Activated naive CD4-positive, alpha-beta T cell treated with anti-CD3 and anti-CD28 coated beads, Interleukin-2, amount 10 ng/mL, durations not matched to agents 7 days and 5 days (primary cell): ENCODE measurements around the gene NRL.

Experiments
- CTCF ChIA-PET: fragments of 350-600 bp; sonication (Branson Sonifier 250); formaldehyde crosslinking; loops from one replicate; lab custom pipeline; 2021; ENCODE audit warnings: antibody characterized with exemption; lab: Charles Lee
- DNase-seq: peaks from one replicate; pipeline ENCODE4 v3.0.0-alpha.2; 2020
- H3K27ac Mint-ChIP-seq: one replicate; pipeline ENCODE4 v1.8.0; 2021; ENCODE audit warnings: mild to moderate bottlenecking, moderate library complexity, mixed read lengths
- H3K27me3 Mint-ChIP-seq: one replicate; pipeline ENCODE4 v1.8.0; 2021; ENCODE audit warnings: mild to moderate bottlenecking, mixed read lengths
- H3K36me3 Mint-ChIP-seq: one replicate; pipeline ENCODE4 v1.8.0; 2021; ENCODE audit warnings: mixed read lengths
- H3K4me1 Mint-ChIP-seq: one replicate; pipeline ENCODE4 v1.8.0; 2021; ENCODE audit warnings: mixed read lengths
- H3K4me3 Mint-ChIP-seq: one replicate; pipeline ENCODE4 v1.8.0; 2021; ENCODE audit warnings: mild to moderate bottlenecking, moderate library complexity, mixed read lengths
- H3K9me3 Mint-ChIP-seq: one replicate; pipeline ENCODE4 v1.8.0; 2021; ENCODE audit warnings: mixed read lengths

NRL gene

GRCh38 chr14:24072881-24073877 lies 41.6 kb downstream of the NRL start:
- CTCF ChIA-PET, result interaction anchor here (1.0 to 12.4 kb wide), 6 partner anchors 9 to 20 kb away, joined by 3 to 107 read pairs (median 4); partner anchors contain the start of gene PCK2

DNA sequence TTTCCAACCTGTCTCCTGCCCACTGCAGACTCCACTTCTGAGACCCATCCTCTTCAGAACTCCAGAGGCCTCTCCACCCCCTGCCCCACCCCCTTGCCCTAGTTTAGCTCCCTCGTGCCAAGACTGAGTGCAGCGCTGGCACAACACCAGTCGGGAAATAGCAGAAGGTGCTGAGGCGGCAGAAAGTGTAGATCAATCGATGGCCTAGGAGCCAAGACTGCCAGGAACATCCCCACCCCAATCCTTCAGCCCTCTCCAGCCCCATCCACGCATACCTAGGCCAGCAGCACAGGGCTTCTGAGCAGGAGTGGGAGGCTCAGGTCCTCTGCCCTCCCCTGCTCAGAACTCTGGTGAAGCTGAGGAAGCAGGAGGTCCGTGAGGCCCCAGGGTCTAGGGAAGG lies 42.3 kb downstream of the NRL start:
- H3K27ac Mint-ChIP-seq, result no peak overlapping the region
- no peaks in the 10 kb centered on the region for H3K9me3 Mint-ChIP-seq
- H3K4me1 Mint-ChIP-seq, result peaks cover 25% of the 10 kb centered on the region
- H3K4me3 Mint-ChIP-seq, result no peak overlapping the region
- DNase-seq, result no peak
- CTCF ChIA-PET, result interaction anchor here (1.0 to 12.4 kb wide), 4 partner anchors 11 to 20 kb away, joined by 3 to 107 read pairs (median 4); partner anchors contain the start of gene PCK2
- no peaks in the 10 kb centered on the region for H3K36me3 Mint-ChIP-seq
- H3K27me3 Mint-ChIP-seq, result peaks cover 39% of the 10 kb centered on the region

More at GRCh38 chr14:24072881-24073877, 41.6 kb downstream of the NRL start:
- Mint-ChIP-seq H3K36me3 (no peaks in the 10 kb centered on the region), H3K27me3 (peaks cover 34% of the 10 kb centered on the region), H3K4me1 (peaks cover 26% of the 10 kb centered on the region), H3K9me3 (no peaks in the 10 kb centered on the region), H3K27ac (no peak overlapping the region), H3K4me3 (no peak overlapping the region)
- DNase-seq, result no peak

GRCh38 chr14:24071836-24072430 lies 42.8 kb downstream of the NRL start:
- CTCF ChIA-PET, result interaction anchor here (1.0 to 12.4 kb wide), 2 partner anchors 11 to 21 kb away, joined by 4 to 107 read pairs; partner anchors contain the start of gene PCK2
- H3K4me3 Mint-ChIP-seq, result no peak overlapping the region
- peaks cover 23% of the 10 kb centered on the region for H3K4me1 Mint-ChIP-seq
- DNase-seq, result no peak
- no peaks in the 10 kb centered on the region for H3K9me3 Mint-ChIP-seq
- no peaks in the 10 kb centered on the region for H3K36me3 Mint-ChIP-seq
- H3K27me3 Mint-ChIP-seq, result peaks cover 40% of the 10 kb centered on the region
- H3K27ac Mint-ChIP-seq, result no peak overlapping the region

- Mint-ChIP-seq H3K27me3 (peaks cover 47% of the 10 kb centered on the region), H3K27ac (no peak within 1 kb of the TSS), H3K9me3 (no peaks in the 10 kb centered on the region), H3K36me3 (no peaks in the 10 kb centered on the region), H3K4me1 (peaks cover 17% of the 10 kb centered on the region), H3K4me3 (no peak within 1 kb of the TSS)
- no peak for DNase-seq
- CTCF ChIA-PET, result interaction anchor here (1.1 to 12.4 kb wide), 2 partner anchors 13 to 22 kb away, joined by 4 to 107 read pairs; partner anchors contain the start of gene PCK2
Measured at GRCh38 chr14:24071144-24071697, 43.5 kb downstream of the NRL start, which contains the start of gene CPNE6. Gene CPNE6 (plus strand): TSS chr14:24071562. CDS start chr14:24072937, 1,375 bp downstream.

DNA sequence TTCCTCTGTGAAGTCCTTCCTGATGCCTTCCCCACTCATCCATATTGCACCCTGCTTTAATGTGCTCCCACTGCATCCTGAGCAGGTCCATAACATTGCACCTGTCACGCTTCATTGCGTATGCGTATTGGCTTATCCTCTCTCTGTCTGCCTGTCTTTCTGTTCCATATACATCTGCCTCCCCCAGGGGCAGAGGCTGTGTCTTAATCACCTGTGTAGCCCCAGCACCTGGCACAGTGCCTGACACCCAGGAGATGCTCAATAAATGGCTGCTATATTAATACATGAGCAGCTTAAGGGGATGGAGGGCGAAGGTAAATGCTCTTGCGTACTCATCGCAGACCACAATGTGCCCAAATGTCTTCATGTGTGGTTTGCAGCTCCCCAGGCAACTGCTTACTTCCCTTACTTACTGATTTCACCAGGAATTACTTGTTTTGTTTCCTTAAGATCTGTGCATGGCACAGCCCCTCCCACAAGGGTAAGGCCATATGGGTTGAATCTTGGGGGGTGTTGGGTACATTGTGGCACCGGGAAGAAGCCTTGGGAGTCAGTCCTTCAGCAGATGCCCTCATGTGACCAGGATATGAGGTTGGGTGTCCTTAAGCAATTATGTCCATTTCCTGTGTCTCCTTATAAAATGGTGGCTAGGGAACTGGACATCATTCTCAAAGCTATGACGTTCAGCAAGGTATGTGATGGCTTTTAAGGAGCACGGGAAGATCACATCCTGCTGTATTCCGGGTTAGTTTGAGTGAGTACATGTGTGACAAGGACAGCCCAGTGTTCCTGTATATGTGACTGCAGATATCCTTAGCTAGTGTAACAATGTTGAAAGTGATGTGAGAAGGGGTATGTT lies 44.2 kb downstream of the NRL start:
- CTCF ChIA-PET, result interaction anchor here (1.0 to 2.6 kb wide), 4 partner anchors 10 to 38 kb away, joined by 4 to 11 read pairs (median 7); no protein-coding TSS in a partner anchor
- no peaks in the 10 kb centered on the region for H3K36me3 Mint-ChIP-seq

GRCh38 chr14:24069411-24069735 lies 45.4 kb downstream of the NRL start:
- no peaks in the 10 kb centered on the region for H3K36me3 Mint-ChIP-seq
- no peaks in the 10 kb centered on the region for H3K4me1 Mint-ChIP-seq
- no peak for DNase-seq
- H3K27ac Mint-ChIP-seq, result no peak overlapping the region
- H3K4me3 Mint-ChIP-seq, result no peak overlapping the region
- CTCF ChIA-PET, result interaction anchor here (2.0 to 3.4 kb wide), 3 partner anchors 11 to 39 kb away, joined by 8 to 15 read pairs (median 11); no protein-coding TSS in a partner anchor
- H3K9me3 Mint-ChIP-seq, result no peaks in the 10 kb centered on the region
- peaks cover 53% of the 10 kb centered on the region for H3K27me3 Mint-ChIP-seq

More for the DNA sequence above, 44.2 kb downstream of the NRL start:
- Mint-ChIP-seq H3K4me3 (no peak overlapping the region), H3K9me3 (no peaks in the 10 kb centered on the region), H3K27ac (no peak overlapping the region), H3K4me1 (peaks cover 10% of the 10 kb centered on the region), H3K27me3 (peaks cover 47% of the 10 kb centered on the region)
- no peak for DNase-seq

DNA sequence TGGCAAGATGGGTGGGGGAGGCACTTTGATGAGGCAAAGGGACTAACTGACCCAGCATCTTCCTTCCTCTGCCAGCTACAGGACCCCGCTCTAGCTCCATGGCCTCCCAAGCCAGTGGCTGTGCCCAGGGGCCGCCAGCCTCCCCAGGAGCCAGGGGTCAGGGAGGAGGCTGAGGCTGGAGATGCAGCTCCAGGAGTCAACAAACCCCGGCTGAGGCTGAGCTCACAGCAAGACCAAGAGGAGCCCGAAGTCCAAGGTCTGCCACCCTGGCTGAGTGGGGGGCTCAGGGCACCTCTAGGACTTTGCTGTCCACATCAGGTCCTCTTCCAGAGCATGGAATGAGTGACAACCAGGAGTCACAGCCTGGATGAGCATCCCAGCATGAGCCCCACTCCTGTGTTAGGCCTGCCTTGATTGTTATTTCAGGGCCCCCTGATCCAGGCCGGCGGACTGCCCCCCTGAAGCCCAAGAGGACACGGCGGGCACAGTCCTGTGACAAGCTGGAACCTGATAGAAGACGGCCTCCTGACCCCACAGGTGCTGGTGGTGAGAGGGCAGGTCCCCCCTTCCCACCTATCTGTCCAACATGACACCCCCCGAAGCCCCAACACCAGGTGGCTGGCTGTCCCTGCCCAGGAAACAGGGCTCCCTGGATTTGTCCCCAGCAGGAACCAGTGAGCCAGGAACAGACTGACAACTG lies 45.9 kb downstream of the NRL start:
- Mint-ChIP-seq H3K4me3 (no peak overlapping the region), H3K27ac (no peak overlapping the region), H3K36me3 (no peaks in the 10 kb centered on the region), H3K4me1 (no peaks in the 10 kb centered on the region), H3K27me3 (peaks cover 52% of the 10 kb centered on the region), H3K9me3 (no peaks in the 10 kb centered on the region)
- CTCF ChIA-PET, result interaction anchor here (2.0 to 3.4 kb wide), 3 partner anchors 11 to 39 kb away, joined by 8 to 15 read pairs (median 11); no protein-coding TSS in a partner anchor
- DNase-seq, result no peak

DNA sequence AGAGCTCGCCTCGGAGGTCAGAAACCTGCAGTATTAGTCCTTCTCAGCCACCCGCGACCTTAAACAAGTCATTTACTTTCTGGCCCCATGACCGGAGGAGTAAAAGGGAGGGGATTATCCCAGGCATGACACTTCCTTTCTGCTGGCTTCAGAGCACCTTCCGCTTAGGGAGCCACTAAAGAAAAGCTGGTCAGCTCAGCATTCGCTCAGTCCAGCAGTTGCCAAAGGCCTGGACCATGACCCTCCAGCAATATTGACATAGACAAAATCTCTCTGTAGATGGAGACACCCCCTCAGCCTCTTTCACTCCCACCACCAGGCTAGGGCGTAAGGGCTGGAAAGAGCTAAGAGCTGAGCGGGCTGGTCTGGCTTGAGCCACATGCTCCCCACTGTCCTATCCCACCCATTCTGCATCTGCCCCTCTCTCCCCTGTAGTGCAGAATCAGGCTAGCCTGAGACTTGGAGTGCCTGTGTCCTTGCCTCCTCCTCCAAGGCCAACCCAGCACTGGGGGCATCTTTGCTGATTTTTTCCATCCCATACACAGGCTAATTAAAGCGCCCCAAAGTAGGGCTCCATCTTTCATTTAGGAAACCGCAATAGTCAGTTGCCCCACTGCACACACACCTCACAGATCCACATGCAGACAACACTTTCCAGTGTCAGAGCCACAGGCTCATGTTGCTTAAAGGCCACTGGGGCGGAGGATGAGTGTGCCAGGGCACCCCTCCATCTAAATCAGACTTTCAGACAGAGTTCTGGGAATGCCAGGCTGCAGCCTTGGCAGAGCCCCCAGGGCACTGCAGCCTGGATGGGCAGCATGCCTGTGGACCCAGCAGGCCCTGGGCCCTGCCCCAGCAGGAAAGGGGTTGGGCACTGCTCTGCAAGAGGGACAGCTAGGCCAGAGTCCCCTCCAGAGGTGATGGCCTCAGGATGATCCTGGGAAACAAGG lies 47.3 kb downstream of the NRL start:
- H3K27ac Mint-ChIP-seq, result no peak overlapping the region
- H3K27me3 Mint-ChIP-seq, result peaks cover 53% of the 10 kb centered on the region
- no peaks in the 10 kb centered on the region for H3K4me1 Mint-ChIP-seq
- no peaks in the 10 kb centered on the region for H3K36me3 Mint-ChIP-seq
- H3K9me3 Mint-ChIP-seq, result no peaks in the 10 kb centered on the region
- CTCF ChIA-PET, result interaction anchor here (1.0 to 3.4 kb wide), 2 partner anchors 24 to 41 kb away, joined by 3 to 15 read pairs; no protein-coding TSS in a partner anchor
- DNase-seq, result no peak
- no peak overlapping the region for H3K4me3 Mint-ChIP-seq

- CTCF ChIA-PET, result interaction anchor here (0.5 to 3.4 kb wide), 4 partner anchors 9 to 42 kb away, joined by 3 to 15 read pairs (median 3); no protein-coding TSS in a partner anchor
- H3K36me3 Mint-ChIP-seq, result no peaks in the 10 kb centered on the region
- H3K4me3 Mint-ChIP-seq, result no peak overlapping the region
- peaks cover 53% of the 10 kb centered on the region for H3K27me3 Mint-ChIP-seq
- no peak for DNase-seq
- no peak overlapping the region for H3K27ac Mint-ChIP-seq
- H3K4me1 Mint-ChIP-seq, result no peaks in the 10 kb centered on the region
- H3K9me3 Mint-ChIP-seq, result no peaks in the 10 kb centered on the region
Measured at GRCh38 chr14:24066496-24067132, 48.1 kb downstream of the NRL start.

GRCh38 chr14:24065408-24065807 lies 49.3 kb downstream of the NRL start:
- Mint-ChIP-seq H3K4me1 (no peaks in the 10 kb centered on the region), H3K27me3 (peaks cover 52% of the 10 kb centered on the region), H3K4me3 (no peak overlapping the region), H3K27ac (no peak overlapping the region), H3K9me3 (no peaks in the 10 kb centered on the region), H3K36me3 (no peaks in the 10 kb centered on the region)
- CTCF ChIA-PET, result interaction anchor here (1.1 kb wide), 1 partner anchor 9 kb away, joined by 4 read pairs; no protein-coding TSS in a partner anchor
- DNase-seq, result no peak

GRCh38 chr14:24064856-24065255 lies 49.9 kb downstream of the NRL start:
- DNase-seq, result no peak
- Mint-ChIP-seq H3K4me1 (no peaks in the 10 kb centered on the region), H3K27me3 (peaks cover 46% of the 10 kb centered on the region), H3K9me3 (no peaks in the 10 kb centered on the region), H3K4me3 (no peak overlapping the region), H3K36me3 (no peaks in the 10 kb centered on the region), H3K27ac (no peak overlapping the region)
- CTCF ChIA-PET, result interaction anchor here (1.1 kb wide), 1 partner anchor 9 kb away, joined by 4 read pairs; no protein-coding TSS in a partner anchor
